HepG2 (cell line): Measurements from ENCODE around the gene RYR2. TPM values are rescaled to one million over a fixed set of nuclear protein-coding genes. Genes with fewer than 3 reads are reported as not detected.

Experiments
- AHDC1 ChIP-seq: sonication (generic); formaldehyde crosslinking; IDR thresholded peaks from 2 replicates; pipeline ENCODE4 v1.5.1; 2020; ENCODE audit warnings: mild to moderate bottlenecking, missing genetic modification reagents, borderline replicate concordance
- BCLAF1 ChIP-seq: fragments of 450-650 bp; IDR thresholded peaks from 2 replicates; pipeline ENCODE4 v1.6.1; 2017; ENCODE audit warnings: mild to moderate bottlenecking
- ISX ChIP-seq: sonication (generic); formaldehyde crosslinking; conservative IDR thresholded peaks from 2 replicates; pipeline ENCODE4 v1.5.0; 2020; ENCODE audit warnings: missing genetic modification reagents
- KLF12 ChIP-seq: sonication (generic); formaldehyde crosslinking; IDR thresholded peaks from 2 replicates; pipeline ENCODE4 v1.4.0; 2020; ENCODE audit warnings: missing genetic modification reagents, borderline replicate concordance
- KMT2B ChIP-seq: IDR thresholded peaks from 2 replicates; pipeline ENCODE4 v1.6.1; 2016; ENCODE audit warnings: missing genetic modification reagents, missing compliant biosample characterization
- ZNF276 ChIP-seq: sonication (generic); formaldehyde crosslinking; IDR thresholded peaks from 2 replicates; pipeline ENCODE4 v1.4.0; 2020; ENCODE audit warnings: mild to moderate bottlenecking, low read depth, missing genetic modification reagents
- ZNF343 ChIP-seq: sonication (generic); formaldehyde crosslinking; IDR thresholded peaks from 2 replicates; pipeline ENCODE4 v1.4.0; 2020; ENCODE audit warnings: mild to moderate bottlenecking, missing genetic modification reagents
- ZNF460 ChIP-seq: sonication (generic); formaldehyde crosslinking; IDR thresholded peaks from 2 replicates; pipeline ENCODE4 v1.5.1; 2020; ENCODE audit warnings: missing genetic modification reagents, mild to moderate bottlenecking, borderline replicate concordance
- polyA plus RNA-seq, 8 experiments: library from polyadenylated mRNA; depleted of rRNA in 3 of 8; stranded (reverse) in 7 of 8; unstranded in 1 of 8; fragments of >200 nt; fragmentation: Illumina TruSeq in 4 of 8; extraction: Trizol in 4 of 8; gene quantifications; 2 replicates each; pipeline versions ENCODE4 v1.2.1 to v1.2.3, GENCODE V29; 2011 to 2016; ENCODE audit warnings: low read depth in 4 of 8, missing spikeins in 1 of 8, mixed read lengths in 1 of 8; ENCODE audit not compliant: insufficient read depth in 1 of 8
- total RNA-seq, 5 experiments: library from RNA; depleted of rRNA; stranded (reverse); fragments of >200 nt; fragmentation: Illumina TruSeq; extraction: Trizol; gene quantifications; 2 replicates each; pipeline ENCODE4 v1.2.3, GENCODE V29; 2016; ENCODE audit warnings: low read depth in 1 of 5
- TF ChIP-seq, protein P1 (sequence below): sonication (generic); formaldehyde crosslinking; IDR thresholded peaks from 2 replicates; pipeline ENCODE4 v1.8.0; 2022; ENCODE audit warnings: mild to moderate bottlenecking, missing genetic modification reagents, moderate library complexity
- TF ChIP-seq, protein P2 (sequence below): IDR thresholded peaks from 2 replicates; pipeline ENCODE4 v1.6.1; 2016

Gene RYR2
- total and polyA plus RNA-seq, 2 of the 13 experiments (the other 11 are each of a cell fraction or from before 2014, with no cell fraction given) = not detected

DNA sequence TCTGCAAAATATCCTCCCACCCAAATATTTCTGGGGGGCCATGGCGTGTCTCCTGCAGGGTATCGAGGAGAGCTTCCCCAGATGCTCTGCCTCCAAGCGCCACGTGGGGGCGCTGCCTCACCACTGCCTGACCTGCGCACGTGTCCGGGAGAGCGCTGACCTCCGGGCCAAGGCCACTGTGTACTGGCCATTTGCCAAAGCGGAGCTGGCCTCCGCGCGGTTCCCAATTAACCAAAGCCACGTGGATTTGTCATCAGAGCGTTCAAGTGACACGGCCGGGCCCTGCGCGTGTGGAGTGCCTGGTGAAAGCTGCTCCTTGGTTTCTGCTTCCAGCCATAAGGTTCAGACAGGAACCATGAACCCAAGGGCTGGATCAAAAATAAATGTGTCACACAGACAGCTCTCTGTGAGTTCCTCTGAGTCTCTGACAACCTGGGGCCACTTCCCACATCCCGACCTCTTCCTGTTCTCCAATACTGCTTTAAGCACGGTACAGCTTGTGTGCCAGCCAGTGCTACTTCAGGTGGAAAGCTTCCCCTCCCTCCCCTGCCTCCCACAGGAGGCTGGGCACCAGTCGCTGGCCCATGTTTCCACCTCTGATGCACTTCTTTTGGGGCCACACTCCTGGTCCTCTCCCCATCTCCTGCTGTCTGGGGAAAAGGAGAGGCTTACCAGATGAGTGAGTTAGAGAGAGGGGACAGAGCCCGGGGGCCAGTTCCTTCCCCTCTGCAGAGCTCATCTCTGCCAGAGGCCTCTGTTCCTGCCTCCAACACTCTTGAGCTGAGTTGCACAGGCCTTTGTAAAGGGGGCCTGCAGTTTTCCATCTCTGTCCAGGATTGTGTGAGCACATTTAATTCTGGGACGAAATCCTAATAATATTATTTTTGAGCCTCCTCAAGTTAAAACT, 822.6 kb downstream of the RYR2 start (continued):
- TF ChIP-seq ZNF276 (CRISPR knock-in tag) = no peak
- no peak for TF ChIP-seq ZNF460 (CRISPR knock-in tag)
- no peak for TF ChIP-seq BCLAF1
- peak; percentile 64; the same call in 1 of the 2 replicates for TF ChIP-seq AHDC1 (CRISPR knock-in tag)
- no peak for TF ChIP-seq ISX (CRISPR knock-in tag)
- TF ChIP-seq KMT2B (CRISPR knock-in tag) = no peak
- TF ChIP-seq, protein P1, sequence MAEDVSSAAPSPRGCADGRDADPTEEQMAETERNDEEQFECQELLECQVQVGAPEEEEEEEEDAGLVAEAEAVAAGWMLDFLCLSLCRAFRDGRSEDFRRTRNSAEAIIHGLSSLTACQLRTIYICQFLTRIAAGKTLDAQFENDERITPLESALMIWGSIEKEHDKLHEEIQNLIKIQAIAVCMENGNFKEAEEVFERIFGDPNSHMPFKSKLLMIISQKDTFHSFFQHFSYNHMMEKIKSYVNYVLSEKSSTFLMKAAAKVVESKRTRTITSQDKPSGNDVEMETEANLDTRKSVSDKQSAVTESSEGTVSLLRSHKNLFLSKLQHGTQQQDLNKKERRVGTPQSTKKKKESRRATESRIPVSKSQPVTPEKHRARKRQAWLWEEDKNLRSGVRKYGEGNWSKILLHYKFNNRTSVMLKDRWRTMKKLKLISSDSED = no peak
- TF ChIP-seq, protein P2, sequence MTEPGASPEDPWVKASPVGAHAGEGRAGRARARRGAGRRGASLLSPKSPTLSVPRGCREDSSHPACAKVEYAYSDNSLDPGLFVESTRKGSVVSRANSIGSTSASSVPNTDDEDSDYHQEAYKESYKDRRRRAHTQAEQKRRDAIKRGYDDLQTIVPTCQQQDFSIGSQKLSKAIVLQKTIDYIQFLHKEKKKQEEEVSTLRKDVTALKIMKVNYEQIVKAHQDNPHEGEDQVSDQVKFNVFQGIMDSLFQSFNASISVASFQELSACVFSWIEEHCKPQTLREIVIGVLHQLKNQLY (CRISPR knock-in tag) = peak; percentile 97
- no peak for TF ChIP-seq KLF12 (CRISPR knock-in tag)
- TF ChIP-seq ZNF343 (CRISPR knock-in tag) = no peak
